Stimulated activated CD4-positive, alpha-beta T cell treated with anti-CD3 and anti-CD28 coated beads, Interleukin-1b, Interleukin-23, amount 100 ng/mL, for 1 hour (primary cell): ENCODE data around the gene LHX6.

ENCODE experiments used
- DNase-seq, 2 donors: peaks; one replicate each; pipeline ENCODE4 v3.0.0-alpha.2; 2020; ENCODE audit warnings: low read depth in 2 of 2

The LHX6 gene

DNA sequence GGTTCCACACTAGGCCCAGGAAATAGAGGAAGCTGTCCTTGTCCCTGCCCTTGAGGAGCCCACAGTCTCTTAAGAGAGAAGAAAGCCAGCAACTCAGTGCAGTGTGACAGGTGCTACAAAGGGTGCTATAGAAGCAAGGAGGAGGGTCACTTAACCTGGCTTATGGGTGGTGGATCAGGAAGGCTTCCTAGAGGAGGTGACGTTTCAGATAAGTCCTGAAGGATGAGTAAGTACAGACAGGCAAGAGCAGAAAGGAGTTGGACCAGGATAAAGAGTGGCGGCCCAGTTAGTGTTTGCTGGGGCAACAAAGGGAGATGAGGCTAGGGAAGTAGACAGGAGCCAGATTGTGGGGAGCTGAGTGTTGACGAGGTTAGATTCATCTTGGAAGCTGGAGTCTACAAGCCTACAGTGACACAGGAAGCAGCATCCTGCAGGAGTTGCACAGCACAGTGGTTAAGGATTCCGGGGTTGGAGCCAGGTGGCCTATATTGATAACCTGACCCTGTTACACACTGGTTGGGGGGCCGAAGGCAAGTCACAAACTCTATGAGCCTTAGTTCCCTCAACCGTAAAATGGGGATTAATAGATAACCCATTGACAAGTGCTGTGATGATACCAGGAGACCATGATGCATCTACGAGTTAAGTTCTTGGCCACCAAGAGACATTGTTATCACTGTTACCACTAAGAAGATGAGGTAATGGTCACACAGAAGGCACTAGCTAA, 5.4 kb upstream of the LHX6 start:
- no peak for DNase-seq

DNA sequence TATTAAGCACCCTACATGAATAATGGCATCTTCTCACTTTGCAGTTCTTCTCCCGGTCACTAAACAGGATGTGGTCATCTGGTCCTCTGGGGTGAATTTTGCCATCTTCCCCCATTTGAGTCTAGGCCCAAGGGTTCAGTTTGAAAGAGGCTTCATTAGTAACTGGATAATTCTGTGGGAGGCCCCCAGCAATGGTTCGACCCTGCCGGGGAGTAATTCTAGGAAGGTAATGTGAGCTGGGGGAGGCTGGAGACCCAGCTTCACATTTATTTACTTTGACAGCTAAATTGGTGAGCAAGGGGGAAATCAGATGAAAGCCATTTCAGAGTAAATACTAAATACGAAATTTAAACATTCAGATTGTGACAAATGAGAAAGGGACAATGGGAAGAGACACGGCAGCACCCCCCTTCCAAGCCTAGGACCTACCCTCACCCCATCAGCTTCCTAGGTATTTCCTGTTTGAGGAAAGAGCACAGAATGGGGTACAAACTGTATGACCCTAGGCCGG, 4.1 kb upstream of the LHX6 start:
- no peak for DNase-seq

DNA sequence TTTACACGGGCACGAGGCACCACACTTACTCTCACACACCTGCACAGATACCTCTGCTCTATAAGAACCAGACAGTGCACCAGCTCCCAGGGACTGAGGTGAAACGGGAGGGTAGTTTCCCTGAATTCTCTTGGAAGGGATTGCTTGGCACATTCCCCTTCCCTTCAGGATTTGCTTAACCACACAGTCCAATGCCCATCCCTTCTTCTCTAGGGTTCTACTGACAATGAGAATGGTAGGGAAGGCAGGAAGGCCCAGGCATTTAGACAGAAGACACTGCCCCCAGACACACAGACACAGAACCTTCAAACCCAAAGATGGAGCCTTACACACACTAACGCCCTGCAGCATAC, 704 bp upstream of the LHX6 start:
- no peak for DNase-seq

DNA sequence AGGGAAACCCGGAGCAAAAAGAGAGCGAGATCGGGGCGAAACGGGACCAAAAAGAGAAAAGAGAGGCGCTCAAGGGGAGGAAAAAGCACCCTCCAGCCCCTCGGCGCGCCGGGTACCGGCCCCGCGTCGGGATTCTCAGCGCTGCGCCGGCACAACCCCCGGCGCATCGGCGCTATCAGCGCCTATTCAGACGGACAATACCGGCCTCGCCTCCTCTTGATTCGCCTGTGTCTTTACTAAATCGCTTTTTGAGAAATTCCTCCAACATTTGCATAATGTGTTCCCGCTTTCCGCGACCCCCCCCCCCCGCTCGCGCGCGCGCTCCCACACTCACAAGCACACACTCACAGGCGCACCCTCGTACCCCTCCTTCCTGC, 578 bp downstream of the LHX6 start:
- DNase-seq: no peak

DNA sequence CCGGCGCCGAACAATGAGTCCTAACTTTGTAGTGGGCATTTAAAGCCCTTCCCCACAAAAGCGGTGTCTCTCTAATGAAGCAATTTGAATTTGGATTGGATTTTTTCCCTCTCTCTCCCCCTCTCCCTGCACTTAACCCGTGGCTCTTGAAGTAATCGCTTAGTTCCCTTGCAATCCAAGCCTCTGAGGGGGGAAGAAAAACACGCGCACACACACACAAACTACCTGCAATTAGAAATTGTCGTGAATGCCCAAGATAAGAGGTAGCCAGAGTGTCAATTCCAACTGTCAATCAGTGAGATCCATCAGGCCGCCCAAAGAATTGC, 1.2 kb downstream of the LHX6 start:
- no peak for DNase-seq

DNA sequence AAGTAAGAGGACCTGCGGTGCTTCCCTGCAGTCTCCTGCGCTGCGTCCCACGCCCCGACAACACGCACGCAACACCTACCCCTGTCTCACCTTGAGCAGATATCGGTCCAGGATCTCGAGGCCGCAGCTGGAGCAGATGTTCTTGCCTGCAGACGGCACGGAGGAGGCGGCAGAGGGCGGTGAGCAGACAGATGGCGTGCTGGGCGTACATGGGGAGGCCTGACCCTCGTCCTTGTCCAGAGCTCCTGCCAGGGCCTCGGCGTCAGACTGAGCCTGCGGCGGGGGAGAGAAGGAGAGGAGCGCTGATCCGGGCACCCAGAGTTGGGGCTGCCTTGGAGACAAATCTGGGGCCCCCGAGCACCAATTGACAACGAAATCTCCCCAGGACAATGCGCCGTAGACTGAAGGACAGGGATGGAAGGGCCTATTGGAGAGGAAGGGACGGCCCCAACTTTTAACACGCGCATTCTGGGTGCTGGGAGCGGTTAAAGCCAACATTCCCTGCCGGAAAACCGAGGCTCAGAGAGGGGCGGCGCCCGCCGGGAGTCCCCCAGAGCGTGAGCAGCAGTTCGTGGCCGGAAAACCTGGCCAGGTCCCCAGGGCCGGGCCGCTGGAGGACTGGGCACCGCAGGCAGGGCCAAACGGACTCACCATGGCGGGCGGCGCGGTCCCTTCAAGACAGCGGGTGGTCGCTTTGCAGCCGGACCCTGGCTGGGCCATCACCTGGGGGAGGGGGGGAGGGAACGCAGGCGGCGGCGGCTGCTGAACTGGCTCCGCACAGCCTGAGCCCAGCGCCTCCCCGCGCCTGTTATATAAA, 1.8 kb downstream of the LHX6 start:
- DNase-seq: no peak

DNA sequence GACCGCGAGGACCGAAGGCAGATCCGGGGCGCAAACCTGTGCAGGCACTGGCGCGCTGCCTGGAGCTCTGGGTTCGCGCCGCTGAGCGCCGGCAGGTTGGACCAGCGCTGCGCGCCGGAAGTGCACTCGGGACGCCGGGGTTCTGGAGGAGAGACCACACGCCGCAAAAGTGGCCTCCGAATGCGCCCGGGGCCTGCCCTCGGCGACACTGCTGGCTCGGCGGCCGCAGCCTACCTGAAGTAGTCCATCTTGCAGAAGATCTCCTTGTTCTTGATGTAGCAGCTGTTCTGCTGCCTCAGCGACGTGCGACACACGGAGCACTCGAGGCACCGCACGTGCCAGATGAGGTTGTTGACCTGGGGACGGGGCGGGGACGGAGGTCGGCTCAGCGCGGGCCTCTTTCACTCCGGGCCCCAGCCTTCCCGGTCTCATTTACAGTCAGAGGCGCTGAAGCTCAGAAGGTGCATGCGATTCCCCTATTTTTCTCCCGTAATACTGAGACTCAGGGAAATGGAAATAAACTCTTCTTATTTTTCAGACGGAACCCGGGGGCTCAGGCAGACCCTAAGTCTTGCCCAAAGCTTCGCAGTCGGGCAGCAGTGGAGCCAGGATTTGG, 2.5 kb downstream of the LHX6 start:
- no peak for DNase-seq

DNA sequence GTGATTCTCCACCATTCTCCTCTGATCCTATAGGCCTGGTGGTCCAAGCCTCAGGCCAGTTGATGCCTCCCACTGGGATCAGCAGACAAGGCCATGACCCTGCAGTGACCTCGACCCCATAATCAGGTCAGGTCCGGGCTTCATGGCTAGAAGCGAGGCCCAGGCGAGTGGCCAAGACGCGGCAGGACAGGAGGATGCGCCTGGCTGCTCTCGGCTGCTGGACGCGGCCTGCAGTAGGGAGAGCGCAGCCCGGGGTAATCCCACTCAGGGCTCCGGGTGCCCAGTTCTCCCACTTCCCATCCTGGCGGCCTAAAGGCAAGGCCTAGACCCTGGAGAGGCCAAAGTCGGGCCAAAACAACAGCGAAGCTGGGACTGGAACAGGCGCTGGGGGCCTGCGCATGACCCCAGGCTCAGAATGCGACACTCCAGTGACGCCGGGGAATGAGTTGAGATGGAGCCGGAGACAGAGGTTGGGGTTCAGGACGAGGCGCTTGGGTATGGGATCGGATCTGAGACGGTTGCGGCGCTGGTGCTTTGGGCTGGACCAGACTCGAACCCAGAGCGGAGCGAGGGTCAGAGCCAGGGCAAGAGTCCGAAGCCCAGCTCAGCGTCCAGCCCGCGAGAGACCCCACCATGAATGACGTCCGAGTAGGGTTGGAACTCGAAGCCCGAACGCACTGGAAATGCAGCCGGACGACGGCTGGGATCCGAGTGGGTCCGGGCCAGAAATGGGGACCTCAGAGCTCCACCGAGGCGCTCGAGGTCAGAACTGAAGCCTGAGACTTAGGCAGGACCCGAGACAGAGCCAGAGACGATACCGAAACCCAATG, 3.2 kb downstream of the LHX6 start:
- DNase-seq: no peak

DNA sequence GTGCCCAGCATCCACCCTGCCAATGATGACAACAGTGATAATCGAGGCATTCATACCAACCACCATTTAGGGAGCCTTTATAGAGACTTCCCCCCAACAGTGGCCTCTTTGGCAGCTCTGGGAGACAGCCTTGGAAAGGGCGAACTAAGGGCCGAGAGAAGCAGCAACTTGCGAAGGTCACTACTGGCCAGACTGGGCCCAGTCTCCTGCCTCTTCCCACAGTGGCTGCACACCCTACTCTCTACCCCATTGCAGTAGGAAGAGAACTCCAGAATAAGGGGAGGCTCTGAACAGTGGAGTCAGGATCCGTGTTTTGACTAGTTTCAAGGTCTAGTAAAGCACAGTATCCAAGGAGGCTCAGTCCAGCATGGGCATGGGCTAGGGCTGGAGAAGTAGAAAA, 5.3 kb downstream of the LHX6 start:
- DNase-seq: no peak

DNA sequence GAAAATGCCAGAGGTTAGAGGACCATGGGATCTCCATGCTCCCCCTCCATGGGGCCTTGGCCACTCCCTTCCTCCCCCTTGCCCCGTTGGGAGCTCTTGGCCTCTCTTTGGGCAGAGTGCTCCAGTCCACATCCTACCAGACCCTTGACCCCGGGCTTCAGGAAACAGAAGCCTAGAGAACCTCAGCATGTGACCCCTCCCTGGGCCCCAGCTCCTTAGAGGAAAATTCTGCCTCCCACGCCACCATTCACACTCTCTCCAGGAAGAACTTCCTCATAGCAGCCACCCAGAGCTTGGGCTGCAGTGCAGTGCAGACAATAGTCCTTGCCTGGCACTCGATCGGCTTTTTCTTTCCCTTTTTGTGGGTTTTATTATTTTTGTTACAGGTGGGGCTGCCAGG, 6.0 kb downstream of the LHX6 start:
- no peak for DNase-seq

DNA sequence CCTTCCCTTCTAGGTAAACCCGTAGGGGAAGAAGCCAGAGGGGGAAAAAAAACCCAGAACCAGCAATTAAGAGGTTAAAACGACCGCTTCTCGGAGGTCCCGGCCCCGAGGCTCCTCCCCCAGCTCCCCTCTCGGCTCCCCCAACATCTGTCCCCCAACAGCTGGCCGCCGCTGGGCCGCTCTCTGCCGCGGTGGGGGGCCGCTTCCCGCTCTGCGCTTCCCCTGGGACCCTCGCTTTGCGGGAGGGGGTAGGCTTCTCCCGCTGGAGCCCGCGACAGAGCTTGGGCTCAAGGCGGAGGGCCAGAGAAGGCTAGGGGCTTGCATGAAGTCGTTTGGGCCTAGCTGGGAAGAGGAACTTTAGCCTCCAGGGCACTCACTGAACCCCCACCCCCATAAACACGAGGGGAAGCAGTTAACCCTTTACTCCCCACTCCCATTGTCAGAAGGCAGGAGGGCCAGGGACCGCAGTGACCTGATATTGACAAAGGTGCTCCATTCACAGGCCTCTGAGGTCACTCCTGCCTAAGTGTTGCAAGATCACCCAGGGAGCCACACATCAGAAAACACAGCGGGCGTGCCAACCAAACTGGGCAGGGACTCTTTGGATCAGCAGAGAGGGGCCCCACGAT, 7.5 kb downstream of the LHX6 start:
- DNase-seq: no peak

DNA sequence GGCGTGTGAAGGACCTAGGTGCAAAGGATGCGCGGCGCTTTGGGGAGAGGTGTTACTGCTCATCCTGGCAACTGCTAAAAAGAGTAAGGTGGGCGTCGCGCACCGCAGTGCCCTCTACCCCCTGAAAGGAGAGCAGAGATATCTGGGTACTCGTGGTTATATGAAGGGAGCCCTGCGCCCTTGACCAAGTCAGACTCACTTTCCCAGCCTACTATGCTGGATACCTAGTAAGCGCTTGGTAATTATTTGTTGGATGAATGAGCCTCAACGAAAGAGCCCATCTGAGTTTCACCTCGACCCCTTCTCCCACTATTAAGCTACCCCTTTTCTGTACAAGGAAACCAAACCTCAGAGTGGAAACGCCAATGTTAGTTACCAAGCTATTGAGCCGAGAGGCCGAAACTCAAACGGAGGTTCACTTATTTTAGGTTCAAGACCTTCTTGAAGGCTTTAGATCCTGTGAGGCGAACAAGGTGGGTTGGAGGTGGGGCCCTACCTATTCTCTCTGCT, 8.0 kb downstream of the LHX6 start:
- no peak for DNase-seq

DNA sequence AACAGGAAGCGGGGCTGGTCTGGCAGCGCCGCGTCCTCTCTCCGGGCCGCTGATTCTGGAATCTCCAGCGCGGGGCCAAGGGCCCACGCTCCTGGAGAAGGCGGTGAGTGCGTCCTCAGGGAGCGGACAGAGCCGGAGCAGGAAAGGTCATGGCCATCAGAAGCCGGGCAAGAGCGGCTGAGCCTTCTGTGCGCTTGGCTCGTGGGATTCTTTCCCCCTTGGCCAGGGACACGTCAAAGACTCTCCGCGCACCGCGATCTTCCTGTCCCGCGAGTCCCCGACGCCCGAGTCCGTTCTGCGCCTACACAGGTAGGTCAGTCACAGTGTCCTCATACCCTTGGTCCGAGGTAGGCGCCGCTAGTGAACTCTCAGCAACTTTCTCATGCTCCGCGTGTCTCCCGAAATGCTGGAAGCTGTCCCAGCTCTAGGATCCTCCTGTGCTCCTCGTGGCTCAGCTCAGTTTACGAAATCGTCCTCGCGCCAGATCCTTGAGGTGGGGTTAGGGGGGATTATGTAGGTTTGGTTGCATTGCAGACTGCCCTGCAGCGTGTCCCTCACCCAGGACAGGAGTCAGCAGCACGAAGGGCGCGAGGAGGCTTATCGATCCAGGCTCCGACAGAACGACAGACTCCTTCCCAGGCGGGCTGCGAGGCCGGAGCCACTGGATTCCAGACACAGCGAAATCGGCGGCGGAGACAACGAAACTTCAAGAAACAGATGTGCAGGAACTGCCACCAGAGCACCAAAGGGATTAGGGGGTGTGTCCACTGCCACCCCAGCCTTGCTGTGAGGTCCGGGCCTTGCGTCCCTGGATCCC, 8.7 kb downstream of the LHX6 start:
- no peak for DNase-seq

DNA sequence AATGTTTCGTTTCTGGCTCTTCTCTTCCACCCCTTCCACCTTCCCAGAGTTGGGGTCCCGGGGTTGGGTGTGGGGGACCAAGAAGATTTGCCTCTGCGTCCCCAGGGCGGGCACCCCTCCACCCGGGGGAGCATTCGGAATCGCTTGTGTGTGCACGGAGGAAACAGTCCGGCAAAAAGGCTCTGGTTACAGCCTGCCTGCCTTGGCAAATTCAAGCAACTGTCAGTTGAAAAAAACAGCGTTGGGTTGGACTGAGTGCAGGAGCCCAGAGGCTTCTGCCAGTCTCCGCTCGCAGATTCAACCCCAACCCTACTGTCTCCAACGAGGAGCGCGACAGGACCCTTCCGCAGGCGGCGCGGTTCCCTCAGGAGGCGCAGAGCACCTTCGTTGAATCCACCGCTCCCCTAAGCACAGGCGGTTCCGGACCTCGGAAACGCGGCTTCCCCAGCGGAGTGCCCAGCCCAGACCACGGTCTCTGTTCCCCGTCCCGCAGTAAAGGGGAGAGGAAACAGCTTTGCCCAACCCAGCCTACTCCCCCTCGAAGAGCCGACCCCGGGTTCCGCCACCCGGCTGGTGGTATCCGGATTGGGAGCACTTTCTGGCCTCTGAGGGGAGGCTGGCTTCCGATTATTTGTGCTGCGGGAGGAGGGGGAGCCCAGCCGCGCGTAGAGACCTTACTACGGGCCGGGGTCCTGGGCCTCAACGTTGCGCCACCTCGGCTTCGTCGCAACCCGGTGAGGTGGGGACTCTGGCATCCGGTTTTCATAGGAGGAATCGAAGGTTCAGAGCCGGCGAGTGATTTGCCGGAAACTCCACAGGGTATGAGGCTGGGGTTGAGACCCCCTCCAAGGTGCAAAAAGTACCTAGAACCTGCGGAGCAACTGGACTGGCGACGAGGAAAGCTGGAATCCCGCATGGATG, 9.6 kb downstream of the LHX6 start:
- no peak for DNase-seq

DNA sequence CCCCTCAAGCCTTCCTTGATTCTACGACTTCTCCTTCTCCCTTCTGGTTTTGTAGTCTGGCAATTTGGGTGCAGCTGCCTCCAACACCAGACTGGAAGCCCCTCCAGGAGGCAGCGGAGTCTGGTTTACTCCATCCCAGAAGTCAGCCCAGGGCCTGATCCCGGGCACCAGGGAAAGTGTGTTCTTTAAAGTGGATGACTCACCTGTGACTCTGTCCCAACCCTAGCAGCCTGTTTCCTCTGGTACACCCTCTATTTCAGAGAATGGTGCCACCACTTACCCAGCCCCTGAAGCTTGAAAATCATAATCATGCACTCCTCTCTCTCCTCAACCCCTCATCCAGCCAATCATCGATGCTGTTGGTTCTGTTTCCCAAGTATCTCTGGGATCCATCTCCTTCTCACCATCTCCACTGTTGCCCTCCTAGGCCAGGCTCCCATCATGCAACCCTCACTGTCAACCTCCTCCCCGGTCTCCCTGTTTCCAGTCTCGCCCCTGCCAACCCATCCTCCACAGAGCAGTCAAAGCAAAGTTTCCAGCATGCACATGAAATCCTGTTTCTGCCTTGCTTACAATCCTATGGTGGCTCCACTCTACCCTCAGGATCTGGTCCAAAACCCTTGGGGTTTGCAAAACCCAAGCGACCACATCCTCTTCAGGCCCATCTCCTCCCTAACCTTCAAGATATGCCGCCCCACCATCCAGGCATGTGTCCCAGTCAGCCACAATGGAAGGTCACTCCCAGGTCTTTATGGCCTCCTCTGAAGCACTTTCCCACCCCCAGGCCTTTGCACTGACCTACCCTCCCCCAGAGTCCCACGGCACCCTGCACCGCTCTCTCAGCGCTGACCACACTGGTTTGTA, 10.5 kb downstream of the LHX6 start:
- no peak for DNase-seq

DNA sequence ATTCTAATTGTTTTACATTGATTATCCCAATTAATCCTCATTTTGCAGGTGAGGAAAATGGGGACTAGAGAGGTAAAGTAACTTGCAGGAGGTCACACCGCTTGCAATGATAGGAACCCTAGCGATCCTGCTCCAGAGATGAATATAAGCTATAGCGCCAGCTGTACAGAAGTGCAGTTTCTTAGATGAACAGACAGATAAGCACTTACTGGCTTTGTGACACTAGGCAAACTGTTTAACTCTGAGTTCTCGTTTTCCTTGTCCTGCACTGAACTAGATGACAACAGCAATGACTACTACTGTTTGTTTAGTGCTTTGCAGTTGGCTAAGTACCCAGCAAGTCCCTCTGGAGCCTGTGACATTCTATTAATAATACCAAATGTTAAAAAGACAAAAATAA, 11.1 kb downstream of the LHX6 start:
- no peak for DNase-seq

DNA sequence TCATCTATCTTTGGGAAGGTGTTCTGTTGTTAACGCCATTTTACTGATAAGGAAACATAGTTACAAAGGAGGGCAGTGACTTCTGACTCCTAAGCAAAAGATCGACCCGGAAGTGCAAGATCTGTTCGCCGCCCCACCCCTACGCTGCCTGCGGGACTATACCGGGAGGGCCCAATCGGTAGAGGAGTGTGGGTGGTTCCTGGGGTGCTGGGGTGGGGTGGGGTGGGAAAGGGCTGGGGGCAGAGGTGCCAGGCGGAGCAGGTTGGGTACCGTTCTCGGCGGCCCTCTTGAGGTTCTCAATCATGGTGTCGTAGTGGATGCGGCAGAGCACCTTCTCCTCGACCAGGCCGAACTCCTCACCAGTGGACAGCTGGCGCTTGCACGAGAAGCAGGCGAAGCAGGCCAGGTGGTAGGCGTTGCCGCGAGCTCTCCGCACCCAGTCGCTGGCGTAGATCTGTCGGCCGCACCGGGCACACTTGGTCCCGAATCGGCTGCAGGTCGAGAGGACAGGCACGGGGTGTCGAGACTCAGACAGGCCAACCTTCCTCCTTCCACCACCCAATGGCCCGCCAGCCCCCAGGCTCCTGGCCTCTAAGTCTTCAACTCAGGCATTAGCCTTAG, 11.8 kb downstream of the LHX6 start:
- DNase-seq: no peak

DNA sequence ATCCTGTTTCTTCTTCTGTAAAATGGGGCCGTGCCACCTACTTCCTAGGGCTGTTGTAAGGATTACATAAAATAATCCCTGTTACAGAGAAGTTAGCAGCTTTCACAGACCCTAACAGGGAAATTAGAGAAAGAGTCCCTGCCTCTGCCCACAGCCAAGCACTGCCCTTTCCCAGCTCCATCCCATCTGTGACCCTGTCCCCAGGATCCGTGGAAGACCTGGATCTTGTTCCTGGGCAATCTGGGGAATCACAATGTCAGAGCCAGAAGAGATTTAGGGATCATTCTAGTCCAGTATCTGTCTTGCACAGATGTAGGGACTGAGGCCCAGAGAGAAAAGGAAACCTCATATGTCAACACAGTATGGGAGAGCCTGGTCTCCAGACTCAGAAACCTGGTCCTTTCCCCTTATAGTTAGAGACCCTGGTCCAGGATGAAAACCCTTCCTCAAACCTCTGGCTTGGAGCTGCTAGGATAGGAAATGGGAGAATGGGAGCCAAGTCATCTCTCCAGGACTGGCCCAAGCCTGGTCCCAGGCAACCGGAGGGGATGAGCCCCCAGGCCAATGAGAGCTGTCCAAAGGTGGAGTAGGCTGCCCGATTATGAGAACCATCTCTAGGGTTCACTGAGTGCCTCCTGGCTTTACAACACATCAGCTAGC, 12.5 kb downstream of the LHX6 start:
- no peak for DNase-seq
